Stimulated activated CD4-positive, alpha-beta T cell treated with anti-CD3 and anti-CD28 coated beads, TNF-alpha, amount 100 ng/mL, for 4 hours (primary cell): ENCODE data around the gene DLEC1.

ENCODE experiments used
- DNase-seq, 3 experiments: peaks; one replicate each; pipeline ENCODE4 v3.0.0-alpha.2; 2020; ENCODE audit warnings: low read depth in 3 of 3

DLEC1 gene

DNA sequence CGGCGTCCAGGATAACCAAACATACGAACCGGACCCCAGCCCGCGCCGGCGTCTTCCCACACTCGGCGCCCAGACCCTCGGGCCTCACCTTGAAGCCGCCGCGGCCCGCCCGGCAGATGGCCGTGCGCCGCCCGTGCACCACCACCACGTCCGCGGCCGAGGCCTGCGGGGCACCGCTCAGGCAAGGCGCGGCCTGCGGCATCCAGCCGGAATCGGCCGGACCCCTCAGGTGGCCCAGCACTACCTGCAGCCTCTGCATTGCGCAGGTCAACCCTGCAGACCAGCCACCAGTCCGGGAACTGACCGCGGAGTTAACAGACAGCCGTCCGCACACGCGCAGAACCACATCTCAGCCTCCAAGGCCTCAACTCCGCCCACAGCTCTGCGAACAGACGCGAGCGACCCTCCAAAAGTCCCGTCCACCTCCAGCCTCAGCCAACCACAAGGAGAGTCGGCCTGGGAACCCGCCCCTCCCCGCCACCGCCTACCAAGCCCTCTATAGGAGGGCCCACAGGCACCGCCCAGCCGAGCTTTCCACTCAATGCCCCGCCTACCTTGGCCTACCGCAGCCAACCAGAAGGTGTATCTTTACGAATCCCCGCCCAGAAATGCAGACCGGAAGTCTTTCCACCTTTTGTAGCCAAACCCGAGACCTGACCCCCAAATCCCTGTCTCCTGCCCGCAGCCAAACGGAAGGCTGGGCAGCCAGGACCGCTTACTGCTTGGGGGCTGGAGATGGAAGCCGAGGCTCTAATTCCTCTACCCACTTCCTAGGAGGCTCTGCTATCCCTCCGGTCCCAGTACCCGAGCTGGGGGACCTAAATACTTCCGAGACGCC lies 98.0 kb downstream of the DLEC1 start, which contains the start of gene ACAA1:
Gene ACAA1 (minus strand): TSS at position 351 of the 838 bp plus-strand sequence. CDS start 92 bp downstream, at position 259.
- DNase-seq, result peak; percentile 88 to 95 (median 93)

DNA sequence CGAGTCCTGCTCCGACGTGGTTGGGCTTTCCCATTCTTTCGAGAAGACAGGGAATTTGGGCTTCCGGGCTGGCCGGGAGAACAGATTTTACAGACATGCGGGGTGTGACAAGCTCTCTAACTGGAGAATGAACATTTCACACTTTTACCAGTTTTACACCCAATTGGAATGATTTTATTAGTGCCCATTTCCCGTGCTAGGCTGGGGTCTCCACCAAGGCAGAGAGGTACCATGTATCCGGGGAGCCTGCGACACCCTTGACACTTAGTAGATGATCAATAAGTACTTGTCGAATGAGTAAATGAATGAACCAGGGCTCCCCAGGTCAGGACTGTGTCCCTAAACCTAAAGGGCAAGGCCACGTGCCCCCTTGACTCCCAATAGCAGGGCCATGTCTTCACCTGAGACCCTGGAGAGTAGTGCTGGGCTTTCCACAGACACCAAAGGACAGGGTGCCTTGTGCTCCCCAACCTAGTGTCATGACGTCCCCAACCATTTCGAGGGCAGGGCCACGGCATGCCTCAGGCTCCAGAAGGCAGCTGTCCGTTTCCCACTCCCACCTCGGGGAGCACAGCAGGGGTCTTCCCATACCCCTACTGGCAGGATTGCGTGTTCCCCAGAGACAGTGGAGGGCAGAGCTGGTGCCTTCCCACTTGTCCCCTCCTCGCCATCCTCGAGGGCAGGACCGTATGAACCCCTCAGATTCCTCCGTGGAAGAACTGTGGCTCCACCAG lies 98.8 kb downstream of the DLEC1 start:
- DNase-seq, result peak in 1 of 3 experiments; percentile 20

DNA sequence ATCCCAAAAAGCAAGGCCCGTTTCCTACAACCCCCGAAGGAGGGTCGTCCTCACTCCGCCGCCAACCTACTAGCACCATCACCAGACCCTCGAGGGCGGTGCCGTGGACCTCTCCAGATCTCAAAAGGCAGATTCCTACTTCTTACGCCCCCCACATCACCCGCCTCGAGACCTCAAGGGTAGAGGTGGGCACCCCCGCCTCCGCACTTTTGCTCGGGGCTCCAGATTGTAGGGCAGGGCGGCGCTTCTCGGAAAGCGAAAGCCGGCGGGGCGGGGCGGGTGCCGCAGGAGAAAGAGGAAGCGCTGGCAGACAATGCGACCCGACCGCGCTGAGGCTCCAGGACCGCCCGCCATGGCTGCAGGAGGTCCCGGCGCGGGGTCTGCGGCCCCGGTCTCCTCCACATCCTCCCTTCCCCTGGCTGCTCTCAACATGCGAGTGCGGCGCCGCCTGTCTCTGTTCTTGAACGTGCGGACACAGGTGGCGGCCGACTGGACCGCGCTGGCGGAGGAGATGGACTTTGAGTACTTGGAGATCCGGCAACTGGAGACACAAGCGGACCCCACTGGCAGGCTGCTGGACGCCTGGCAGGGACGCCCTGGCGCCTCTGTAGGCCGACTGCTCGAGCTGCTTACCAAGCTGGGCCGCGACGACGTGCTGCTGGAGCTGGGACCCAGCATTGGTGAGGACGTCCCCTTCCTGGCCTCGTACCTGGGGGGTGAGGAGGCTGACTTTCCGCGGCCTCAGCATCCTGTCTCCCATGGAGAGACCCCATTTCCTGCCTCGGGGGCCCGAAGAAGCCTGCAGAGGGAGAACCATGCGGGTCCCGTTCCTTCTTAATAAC lies 99.6 kb downstream of the DLEC1 start, which contains the start of gene MYD88:
Gene MYD88 (plus strand): TSS at position 313 of the 842 bp plus-strand sequence. CDS start 40 bp downstream, at position 353.
- DNase-seq, result peak; percentile 73 to 78 (median 75)

DNA sequence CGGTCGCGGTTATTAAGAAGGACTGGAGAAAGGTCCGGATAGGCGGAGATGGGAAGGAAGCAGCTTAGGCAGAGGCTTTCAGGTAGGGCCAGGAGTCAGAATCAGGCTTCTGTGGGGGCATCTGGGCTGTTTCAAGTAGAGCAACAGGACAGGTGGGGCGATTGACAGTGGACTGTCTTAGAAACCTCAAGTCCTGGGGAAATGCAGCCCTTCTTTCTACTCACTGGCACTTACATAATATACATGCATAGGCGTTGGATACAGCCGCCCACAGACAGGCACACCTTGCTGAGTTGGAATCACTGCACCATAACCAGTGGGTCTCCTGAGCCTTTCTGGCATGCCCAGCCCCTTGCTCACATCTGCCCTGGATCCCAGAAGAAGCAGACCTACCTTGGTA lies 100.2 kb downstream of the DLEC1 start:
- DNase-seq, result no peak

DNA sequence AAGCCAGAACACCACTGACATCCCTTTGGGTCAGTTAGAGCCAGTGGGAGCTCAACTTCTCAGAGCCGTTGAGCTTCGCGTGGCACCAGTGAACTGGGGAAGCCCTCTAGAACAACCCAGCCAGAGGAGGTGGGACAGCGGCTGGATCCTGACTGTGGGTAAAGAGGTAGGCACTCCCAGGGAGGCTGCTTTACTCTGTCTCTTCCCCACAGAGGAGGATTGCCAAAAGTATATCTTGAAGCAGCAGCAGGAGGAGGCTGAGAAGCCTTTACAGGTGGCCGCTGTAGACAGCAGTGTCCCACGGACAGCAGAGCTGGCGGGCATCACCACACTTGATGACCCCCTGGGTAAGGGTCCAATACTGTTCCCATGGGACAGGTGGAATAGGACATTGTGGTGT lies 100.6 kb downstream of the DLEC1 start:
- no peak for DNase-seq

DNA sequence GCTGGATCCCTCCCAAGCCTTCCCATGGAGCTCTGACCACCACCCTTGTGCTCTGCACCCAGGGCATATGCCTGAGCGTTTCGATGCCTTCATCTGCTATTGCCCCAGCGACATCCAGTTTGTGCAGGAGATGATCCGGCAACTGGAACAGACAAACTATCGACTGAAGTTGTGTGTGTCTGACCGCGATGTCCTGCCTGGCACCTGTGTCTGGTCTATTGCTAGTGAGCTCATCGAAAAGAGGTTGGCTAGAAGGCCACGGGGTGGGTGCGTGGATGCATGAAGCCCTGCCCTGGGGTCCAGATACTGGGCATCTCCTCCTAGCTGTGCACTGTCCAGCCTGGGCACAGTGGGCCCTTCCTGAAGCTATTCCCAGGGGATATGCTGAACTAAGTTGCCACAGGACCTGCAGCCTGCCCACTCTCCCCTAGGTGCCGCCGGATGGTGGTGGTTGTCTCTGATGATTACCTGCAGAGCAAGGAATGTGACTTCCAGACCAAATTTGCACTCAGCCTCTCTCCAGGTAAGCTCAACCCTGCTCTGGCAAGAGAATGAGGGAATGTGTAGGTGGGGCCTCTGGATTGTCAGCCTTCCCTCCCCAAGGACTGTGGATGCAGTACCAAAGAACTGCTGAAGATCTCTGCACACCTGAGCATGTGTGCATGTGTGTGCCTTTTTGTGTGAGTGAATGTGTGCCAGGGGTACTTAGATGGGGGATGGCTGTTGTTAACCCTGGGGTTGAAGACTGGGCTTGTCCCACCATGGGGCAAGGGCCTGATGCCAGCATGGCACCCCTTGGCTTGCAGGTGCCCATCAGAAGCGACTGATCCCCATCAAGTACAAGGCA lies 101.5 kb downstream of the DLEC1 start:
- no peak for DNase-seq

DNA sequence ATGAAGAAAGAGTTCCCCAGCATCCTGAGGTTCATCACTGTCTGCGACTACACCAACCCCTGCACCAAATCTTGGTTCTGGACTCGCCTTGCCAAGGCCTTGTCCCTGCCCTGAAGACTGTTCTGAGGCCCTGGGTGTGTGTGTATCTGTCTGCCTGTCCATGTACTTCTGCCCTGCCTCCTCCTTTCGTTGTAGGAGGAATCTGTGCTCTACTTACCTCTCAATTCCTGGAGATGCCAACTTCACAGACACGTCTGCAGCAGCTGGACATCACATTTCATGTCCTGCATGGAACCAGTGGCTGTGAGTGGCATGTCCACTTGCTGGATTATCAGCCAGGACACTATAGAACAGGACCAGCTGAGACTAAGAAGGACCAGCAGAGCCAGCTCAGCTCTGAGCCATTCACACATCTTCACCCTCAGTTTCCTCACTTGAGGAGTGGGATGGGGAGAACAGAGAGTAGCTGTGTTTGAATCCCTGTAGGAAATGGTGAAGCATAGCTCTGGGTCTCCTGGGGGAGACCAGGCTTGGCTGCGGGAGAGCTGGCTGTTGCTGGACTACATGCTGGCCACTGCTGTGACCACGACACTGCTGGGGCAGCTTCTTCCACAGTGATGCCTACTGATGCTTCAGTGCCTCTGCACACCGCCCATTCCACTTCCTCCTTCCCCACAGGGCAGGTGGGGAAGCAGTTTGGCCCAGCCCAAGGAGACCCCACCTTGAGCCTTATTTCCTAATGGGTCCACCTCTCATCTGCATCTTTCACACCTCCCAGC lies 102.4 kb downstream of the DLEC1 start:
- no peak for DNase-seq

DNA sequence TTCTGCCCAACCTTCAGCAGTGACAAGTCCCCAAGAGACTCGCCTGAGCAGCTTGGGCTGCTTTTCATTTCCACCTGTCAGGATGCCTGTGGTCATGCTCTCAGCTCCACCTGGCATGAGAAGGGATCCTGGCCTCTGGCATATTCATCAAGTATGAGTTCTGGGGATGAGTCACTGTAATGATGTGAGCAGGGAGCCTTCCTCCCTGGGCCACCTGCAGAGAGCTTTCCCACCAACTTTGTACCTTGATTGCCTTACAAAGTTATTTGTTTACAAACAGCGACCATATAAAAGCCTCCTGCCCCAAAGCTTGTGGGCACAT lies 102.9 kb downstream of the DLEC1 start:
- no peak for DNase-seq

DNA sequence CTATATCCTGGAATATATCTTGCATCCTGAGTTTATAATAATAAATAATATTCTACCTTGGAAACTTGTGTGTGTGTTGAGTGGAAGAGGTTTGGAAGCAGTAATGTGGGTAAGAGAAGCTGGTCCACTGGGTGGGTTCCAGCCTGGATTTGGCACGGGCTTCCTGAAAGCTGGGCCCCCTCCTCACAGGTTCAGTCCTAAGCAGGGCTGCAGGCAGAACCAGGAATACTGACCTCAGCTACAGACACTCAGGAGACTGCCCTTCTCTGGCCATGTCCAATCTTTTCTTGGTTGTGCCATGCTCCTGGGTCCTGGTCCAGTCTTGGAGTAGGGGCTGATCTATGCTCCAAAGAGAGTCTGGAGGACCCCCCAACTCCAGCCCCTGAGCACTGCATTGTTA lies 104.0 kb downstream of the DLEC1 start:
- DNase-seq, result no peak

DNA sequence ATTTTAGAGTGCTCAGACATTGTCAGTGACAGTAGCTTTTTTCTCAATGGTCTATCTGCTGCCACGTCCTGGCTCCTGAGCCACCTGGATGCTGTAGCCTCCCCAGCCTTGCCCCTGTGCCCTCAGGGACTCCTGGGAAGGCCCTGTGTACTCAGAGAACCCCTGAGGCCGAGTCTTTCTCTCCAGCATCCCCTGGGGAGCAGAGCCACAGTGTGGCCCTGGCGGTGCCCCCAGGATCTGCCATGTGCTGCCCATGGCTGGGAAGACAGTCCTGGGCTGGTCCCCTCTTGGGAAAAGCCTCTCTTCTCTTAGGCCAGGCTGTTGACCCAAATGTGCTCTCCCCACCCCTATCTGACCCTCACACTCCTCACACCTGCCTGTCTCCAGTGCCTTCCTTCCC lies 104.5 kb downstream of the DLEC1 start:
- DNase-seq, result no peak

DNA sequence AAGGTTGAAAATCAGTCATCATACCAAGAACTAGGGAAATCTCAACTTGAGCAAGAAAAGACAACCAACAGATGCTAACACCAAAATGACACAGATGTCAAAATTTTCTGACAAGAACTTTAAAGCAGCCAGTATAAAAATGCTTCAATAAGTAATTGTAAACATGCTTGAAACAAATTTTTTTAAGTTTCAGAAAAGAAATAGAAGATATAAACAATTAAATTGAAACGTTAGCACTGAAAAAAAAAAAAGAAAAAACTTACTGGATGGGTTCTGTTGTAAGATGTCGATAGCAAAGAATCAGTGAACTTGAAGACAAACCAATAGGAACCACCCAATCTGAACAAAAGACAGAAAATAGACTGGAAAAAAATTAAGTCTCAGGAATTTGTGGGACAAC lies 107.5 kb downstream of the DLEC1 start:
- no peak for DNase-seq

DNA sequence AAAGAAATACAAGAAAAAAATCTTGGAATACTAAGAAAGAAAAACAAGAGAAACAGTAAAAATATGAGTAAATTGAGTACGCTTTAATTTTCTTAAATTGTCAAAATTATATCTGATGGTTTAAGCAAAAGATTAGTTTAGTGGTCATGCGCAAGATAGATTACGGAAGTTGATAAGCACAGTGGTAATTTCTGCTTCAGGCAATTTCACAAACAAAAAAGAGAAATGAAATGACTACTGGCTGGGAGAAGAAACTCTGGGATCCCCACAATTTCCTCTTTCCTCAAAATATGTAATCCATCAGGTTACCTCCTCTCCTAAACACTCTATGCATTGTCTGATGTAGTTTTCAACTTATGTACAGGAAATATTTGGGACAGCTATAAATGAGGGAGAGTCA lies 108.4 kb downstream of the DLEC1 start:
- no peak for DNase-seq

DNA sequence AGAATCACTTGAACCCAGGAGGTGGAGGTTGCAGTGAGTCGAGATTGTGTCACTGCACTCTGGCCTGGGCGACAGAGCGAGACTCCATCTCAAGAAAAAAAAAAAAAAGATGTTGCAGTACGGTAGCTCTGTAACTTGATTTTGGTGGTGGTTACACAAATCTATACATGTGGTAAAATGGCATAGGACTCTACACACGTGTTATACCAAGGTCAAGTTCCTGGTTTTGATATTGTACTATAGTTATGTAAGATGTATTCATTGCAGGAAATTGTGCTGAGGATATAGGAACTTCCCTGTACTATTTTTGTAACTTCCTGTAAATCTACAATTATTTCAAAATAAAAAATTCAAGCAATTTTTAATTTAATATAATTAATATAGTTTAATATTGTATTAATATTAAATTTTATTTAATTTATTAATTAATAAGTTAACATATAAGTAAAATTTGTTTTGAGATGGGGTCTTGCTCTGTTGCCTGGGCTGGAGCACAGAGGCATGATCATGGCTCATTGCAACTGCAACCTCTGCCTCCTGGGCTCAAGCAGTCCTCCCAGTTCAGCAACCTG lies 109.4 kb downstream of the DLEC1 start:
- DNase-seq, result no peak

DNA sequence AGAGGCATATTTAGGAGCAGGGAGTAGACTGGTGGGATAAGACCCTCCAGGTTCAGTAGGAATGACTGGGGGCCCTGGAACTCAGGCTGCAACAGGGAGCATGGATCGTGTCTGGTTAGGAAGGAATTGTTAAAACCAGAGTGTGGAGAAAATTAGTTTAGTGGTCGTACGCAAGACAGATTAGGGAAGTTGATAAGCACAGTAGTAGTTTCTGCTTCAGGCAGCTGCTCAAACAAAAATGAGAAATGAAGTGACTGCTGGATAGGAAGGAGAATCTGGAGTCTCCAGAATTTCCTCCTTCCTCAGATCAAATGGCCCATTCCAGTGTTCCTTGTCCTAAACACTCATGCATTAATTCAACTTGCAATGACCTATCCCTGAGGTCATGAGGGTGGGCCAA lies 110.7 kb downstream of the DLEC1 start:
- DNase-seq, result no peak

DNA sequence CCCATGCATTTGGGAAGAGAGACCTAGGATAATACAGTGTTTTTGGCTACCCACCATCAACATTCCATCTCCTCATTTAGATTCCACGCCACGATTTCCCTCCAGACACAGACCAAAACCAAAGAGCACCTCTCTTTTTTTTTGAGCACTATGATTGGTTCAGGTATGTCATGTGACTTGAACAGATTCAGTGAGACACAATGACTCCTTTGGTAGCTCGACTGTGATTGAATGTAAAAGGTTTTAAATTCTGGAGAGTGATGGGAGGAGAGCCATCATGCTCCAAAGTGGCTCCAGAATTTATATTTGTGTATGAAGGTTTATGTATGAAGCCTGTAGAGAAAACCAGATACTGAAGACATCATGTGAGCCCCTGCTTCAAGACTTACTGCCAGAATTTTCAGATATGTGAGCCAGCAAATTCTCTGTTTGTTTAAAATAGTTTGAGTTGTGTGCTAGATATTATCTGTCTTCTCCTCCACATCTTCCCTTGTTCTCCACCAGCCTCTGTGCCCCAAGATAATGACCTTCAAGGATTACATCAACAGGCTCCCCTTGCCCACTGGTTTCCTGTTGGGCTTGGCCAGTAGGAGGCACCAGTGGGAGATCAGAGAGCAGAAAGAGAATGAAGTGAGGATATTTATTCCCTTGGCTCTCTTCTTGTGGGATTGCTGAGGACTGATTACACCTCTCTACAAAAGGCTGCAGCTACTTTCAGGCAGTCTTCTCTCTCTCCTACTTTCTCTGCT lies 111.9 kb downstream of the DLEC1 start:
- DNase-seq, result no peak

DNA sequence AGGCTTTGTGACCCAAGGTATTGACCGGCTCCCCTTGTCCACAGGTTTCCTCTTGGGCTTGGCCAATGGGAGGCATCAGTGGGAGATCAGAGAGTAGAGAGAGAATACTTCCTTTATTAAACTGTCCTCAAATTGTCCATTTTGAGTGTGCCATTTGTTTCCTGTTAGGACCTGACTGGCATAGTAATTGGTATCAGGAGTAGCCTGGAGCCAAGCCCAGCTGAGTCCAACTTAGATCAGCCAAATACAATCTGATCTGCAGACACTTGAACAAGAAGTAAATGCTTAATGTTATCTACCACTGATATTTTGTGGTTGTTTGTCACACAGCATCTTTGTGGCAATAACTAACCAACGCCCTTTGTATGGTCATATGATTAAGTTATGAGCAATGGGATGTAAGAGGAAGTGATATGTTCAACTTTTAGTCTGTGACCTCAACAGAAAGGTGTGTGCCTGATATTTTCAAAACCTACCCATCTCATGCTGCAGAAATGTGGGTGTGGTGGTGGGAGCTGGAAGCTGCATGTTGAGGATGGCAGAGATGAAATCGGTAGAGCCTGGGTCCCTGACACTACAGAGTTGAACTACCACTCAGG lies 112.8 kb downstream of the DLEC1 start:
- DNase-seq, result no peak

DNA sequence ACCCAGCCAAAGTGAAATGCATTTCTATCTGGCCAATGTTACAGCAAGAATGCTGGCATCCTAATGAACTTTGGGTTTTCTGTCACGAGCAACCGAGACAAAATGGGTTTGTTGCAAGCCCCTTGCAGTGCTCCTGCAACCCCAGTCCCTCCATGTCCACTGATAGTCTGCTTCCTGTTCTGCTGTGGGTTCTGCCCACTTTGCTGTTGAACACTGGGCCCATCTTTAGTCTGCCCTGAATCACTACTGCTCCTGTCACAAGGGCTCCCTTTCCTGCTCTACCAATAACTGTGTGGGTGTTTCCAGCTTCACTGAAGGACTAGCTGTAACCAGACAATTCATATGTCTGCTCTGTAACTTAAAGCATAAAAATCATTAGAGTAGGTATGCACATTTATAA lies 113.6 kb downstream of the DLEC1 start:
- no peak for DNase-seq

DNA sequence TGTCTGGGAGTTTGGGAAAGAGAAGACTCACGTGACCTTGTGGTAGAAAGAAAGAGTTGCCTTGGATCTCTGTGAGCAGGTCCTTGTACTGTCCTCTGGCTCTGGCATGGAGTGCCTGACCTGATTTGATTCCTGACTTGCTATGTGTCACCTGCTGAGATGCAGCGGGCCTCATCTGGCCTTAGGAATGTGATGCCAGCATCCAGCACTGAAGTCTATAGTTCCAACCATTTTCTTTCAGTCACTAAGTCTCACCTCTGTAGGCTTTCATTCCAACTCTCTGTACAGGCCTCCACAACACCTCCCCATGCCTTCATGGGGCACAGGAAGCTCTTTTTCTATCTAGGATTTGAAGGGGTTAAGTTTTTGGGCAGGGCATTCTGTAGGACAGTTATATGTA lies 114.2 kb downstream of the DLEC1 start:
- no peak for DNase-seq

DNA sequence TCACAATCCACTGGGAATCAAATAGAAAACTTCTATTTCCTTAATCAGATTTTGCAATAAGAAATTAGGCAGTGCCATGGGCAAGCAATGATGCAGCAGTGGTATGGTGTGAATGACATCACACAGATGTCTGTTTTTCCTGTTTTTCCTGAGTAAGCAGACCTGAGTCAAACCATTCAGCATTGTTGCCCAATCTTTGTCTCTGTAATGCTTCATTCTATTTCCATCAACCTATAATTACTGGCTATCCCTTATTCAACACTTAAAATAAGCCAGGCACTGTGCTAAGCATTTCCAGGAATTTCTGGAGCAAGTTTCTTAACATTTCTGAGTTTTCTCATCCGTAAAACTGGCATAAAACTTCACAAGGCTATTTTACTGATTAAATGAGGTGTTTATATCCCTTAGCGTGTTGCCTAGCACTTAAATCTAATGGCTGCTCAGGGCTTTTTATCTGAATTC lies 115.1 kb downstream of the DLEC1 start:
- DNase-seq, result no peak
